ENCODE results near the gene ANKRD33B.

- TF ChIP-seq CTCF (optimal IDR thresholded peaks at IDR 0.05 in 1 of 3, IDR thresholded peaks at IDR 0.05 in 1 of 3, conservative IDR thresholded peaks at IDR 0.05 in 1 of 3; ENCODE audit: extremely low read depth in 1 of 3, insufficient read depth in 2 of 3, low read length in 3 of 3), result no peak
- no peak for TF ChIP-seq EZH2 (IDR thresholded peaks at IDR 0.05; ENCODE audit: low read length)
Observed at GRCh38 chr5:10599862-10600284, 36.0 kb downstream of the ANKRD33B start.

Measured in keratinocyte (primary cell).